DND-41 (cell line): ENCODE measurements around the gene TRMT61B.

Experiments
- ATAC-seq: fragments of 200-7000 bp; cut with Tn5 transposase; 3 replicates; pipeline ENCODE4 v1.9.1; 2021; ENCODE audit warnings: low read depth; ENCODE audit not compliant: insufficient read depth
- DNase-seq: peaks from one replicate; pipeline ENCODE4 v3.0.0-alpha.2; 2020
- H2AFZ ChIP-seq: 2 replicates; pipeline ENCODE4 v1.6.0; 2012; ENCODE audit warnings: low read depth, low read length
- H3K27ac ChIP-seq: 2 replicates; pipeline ENCODE4 v1.5.1; 2012; ENCODE audit warnings: low read length, inconsistent platforms
- H3K27me3 ChIP-seq: fragments of 200-600 bp; sonication (generic); 2 replicates; pipeline ENCODE4 v1.6.0; 2012; ENCODE audit warnings: low read length, mild to moderate bottlenecking, inconsistent platforms; ENCODE audit not compliant: insufficient read depth, poor library complexity
- H3K36me3 ChIP-seq: 2 replicates; pipeline ENCODE4 v1.5.1; 2012; ENCODE audit warnings: low read length, inconsistent platforms; ENCODE audit not compliant: insufficient read depth
- H3K4me1 ChIP-seq: 2 replicates; pipeline ENCODE4 v1.5.1; 2012; ENCODE audit warnings: mild to moderate bottlenecking, low read length; ENCODE audit not compliant: insufficient read depth
- H3K4me2 ChIP-seq: 2 replicates; pipeline ENCODE4 v1.6.0; 2012; ENCODE audit warnings: mild to moderate bottlenecking, moderate library complexity, low read length, inconsistent platforms; ENCODE audit not compliant: insufficient read depth
- H3K4me3 ChIP-seq, 2 experiments: fragments of 200-600 bp in 1 of 2; shearing (Covaris generic) in 1 of 2; 2 replicates each; pipeline ENCODE4 v1.5.1; 2012 to 2016; ENCODE audit warnings: inconsistent platforms in 2 of 2, low read length in 2 of 2, mild to moderate bottlenecking in 2 of 2, low read depth in 1 of 2, moderate library complexity in 1 of 2
- H3K79me2 ChIP-seq: 2 replicates; pipeline ENCODE4 v1.6.0; 2012; ENCODE audit warnings: low read length, inconsistent platforms; ENCODE audit not compliant: insufficient read depth
- H3K9ac ChIP-seq: 2 replicates; pipeline ENCODE4 v1.6.0; 2012; ENCODE audit warnings: low read depth, mild to moderate bottlenecking, inconsistent platforms, low read length, moderate library complexity
- H3K9me3 ChIP-seq: 2 replicates; pipeline ENCODE4 v1.5.1; 2012; ENCODE audit warnings: low read length, moderate library complexity, mild to moderate bottlenecking, inconsistent platforms; ENCODE audit not compliant: insufficient read depth, severe bottlenecking
- H4K20me1 ChIP-seq: 2 replicates; pipeline ENCODE4 v1.6.0; 2012; ENCODE audit warnings: low read length; ENCODE audit not compliant: insufficient read depth
- EZH2 ChIP-seq: IDR thresholded peaks from 3 replicates; pipeline ENCODE4 v1.6.1; 2012; ENCODE audit warnings: borderline replicate concordance, low read depth, mild to moderate bottlenecking, moderate library complexity, low read length, inconsistent platforms; ENCODE audit not compliant: severe bottlenecking
- TF ChIP-seq, protein P1 (sequence below): IDR thresholded peaks from 2 replicates; pipeline ENCODE4 v1.5.1; 2012; ENCODE audit warnings: borderline replicate concordance, low read length, moderate library complexity, mild to moderate bottlenecking; ENCODE audit not compliant: poor library complexity, severe bottlenecking; ENCODE audit errors: extremely low read depth

The TRMT61B gene

DNA sequence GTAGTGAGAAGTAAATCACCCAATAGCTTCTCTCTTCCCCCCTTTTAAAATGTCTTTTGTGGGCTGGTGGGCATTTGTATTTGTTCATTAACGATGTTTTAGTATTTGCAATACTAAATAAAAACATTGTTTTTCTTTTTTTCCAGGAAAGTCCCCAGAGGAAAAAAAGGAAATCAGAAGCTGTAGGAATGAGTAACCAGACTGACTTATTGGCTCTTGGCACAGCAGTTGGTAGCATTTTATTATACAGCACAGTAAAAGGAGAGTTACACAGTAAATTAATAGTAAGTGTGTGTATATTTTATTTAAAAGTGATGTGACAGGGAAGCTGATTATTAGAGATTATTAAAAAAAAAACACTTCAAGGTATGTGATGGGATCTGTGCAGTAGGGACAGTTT, 31.7 kb upstream of the TRMT61B start:
- Histone ChIP-seq H3K9me3 (no peaks in the 10 kb centered on the region), H3K4me3 (no peak overlapping the region), H3K4me2 (no peak overlapping the region), H3K36me3 (peaks cover 58% of the 10 kb centered on the region), H3K4me1 (peaks cover 17% of the 10 kb centered on the region; the same call in 1 of the 2 replicates), H2AFZ (no peak overlapping the region), H4K20me1 (peaks cover 89% of the 10 kb centered on the region), H3K27me3 (no peaks in the 10 kb centered on the region), H3K9ac (no peak overlapping the region), H3K79me2 (peaks cover 98% of the 10 kb centered on the region), H3K27ac (no peak overlapping the region)
- DNase-seq (no peak), ATAC-seq (no peak)
- TF ChIP-seq, protein P1, sequence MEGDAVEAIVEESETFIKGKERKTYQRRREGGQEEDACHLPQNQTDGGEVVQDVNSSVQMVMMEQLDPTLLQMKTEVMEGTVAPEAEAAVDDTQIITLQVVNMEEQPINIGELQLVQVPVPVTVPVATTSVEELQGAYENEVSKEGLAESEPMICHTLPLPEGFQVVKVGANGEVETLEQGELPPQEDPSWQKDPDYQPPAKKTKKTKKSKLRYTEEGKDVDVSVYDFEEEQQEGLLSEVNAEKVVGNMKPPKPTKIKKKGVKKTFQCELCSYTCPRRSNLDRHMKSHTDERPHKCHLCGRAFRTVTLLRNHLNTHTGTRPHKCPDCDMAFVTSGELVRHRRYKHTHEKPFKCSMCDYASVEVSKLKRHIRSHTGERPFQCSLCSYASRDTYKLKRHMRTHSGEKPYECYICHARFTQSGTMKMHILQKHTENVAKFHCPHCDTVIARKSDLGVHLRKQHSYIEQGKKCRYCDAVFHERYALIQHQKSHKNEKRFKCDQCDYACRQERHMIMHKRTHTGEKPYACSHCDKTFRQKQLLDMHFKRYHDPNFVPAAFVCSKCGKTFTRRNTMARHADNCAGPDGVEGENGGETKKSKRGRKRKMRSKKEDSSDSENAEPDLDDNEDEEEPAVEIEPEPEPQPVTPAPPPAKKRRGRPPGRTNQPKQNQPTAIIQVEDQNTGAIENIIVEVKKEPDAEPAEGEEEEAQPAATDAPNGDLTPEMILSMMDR: no peak
- TF ChIP-seq EZH2: no peak

DNA sequence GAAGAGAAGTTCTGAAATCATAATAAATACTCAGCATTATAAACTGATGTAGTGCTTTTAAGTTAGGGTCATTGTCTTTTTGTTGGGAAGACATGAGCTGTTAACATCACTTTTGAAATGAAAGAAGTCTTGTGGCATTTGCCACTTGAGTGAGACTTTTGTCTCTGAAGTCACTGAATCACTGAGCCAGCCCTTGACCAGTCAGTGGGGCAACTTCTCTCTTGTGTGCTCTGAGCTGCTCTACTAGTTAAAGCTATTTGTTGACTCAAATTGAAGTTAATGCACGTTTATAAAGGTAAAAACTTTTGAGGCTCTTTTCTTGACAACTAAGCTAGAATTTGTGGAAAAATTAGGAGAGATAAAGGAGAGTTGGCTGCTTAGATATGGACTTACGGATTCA, 31.1 kb upstream of the TRMT61B start:
- peaks cover 53% of the 10 kb centered on the region for H3K36me3 ChIP-seq
- TF ChIP-seq EZH2: no peak
- TF ChIP-seq, protein P1: no peak
- no peak overlapping the region for H2AFZ ChIP-seq
- peaks cover 98% of the 10 kb centered on the region for H3K79me2 ChIP-seq
- no peak overlapping the region for H3K27ac ChIP-seq
- DNase-seq: no peak
- no peak overlapping the region for H3K9ac ChIP-seq
- ATAC-seq: no peak
- no peaks in the 10 kb centered on the region for H3K9me3 ChIP-seq
- H3K4me3 ChIP-seq: no peak overlapping the region
- H4K20me1 ChIP-seq: peaks cover 89% of the 10 kb centered on the region
- no peak overlapping the region for H3K4me2 ChIP-seq
- peaks cover 24% of the 10 kb centered on the region for H3K4me1 ChIP-seq
- no peaks in the 10 kb centered on the region for H3K27me3 ChIP-seq

DNA sequence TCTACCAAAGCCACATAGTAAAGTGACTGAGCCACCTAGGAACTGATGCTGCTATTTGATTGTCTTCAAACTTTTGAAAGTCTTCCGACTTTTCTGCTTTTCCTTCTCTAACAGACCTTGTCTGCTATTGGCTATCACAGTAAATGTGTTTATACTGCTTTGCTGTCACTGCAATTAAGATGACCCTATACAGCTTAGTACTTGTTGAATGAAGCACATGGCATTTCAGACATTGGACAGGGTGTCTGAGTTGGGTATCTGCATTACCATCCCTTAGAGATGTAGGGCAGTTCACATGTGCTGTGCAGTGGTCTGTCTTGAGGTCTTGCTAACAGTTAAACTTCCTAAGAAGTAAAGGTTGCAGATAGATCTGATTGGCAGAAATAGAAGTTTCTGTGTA, 27.9 kb upstream of the TRMT61B start:
- H3K27ac ChIP-seq: no peak overlapping the region
- no peak overlapping the region for H3K9ac ChIP-seq
- H3K36me3 ChIP-seq: peaks cover 34% of the 10 kb centered on the region
- DNase-seq (no peak), ATAC-seq (no peak)
- peaks cover 86% of the 10 kb centered on the region for H3K79me2 ChIP-seq
- no peaks in the 10 kb centered on the region for H3K27me3 ChIP-seq
- peaks cover 35% of the 10 kb centered on the region for H3K4me1 ChIP-seq
- H4K20me1 ChIP-seq: peaks cover 77% of the 10 kb centered on the region
- H3K9me3 ChIP-seq: no peaks in the 10 kb centered on the region
- no peak for TF ChIP-seq EZH2
- TF ChIP-seq, protein P1: no peak
- H3K4me2 ChIP-seq: peak overlapping the region; percentile 80
- no peak overlapping the region for H2AFZ ChIP-seq
- peak overlapping the region in 1 of 2 experiments; percentile 100; a peak in 1 of 4 replicates for H3K4me3 ChIP-seq

DNA sequence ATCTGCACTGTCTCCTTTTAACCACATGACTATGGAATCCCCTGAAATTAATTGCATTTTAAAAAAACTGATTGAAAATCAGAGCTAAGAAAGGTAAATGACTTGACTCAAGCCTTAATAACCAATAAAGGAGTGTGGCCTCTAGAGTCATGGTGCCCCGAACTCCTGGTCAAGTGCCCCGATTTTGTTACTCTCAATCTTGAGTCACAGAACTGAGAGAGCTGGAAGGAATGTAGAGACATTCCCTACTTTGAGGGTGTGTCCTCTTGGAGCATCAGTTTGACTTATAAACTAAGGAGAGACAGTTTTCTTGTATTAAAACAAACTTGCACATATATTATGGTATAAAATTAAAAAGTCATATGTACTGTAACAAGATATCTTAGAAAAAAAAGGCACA, 26.8 kb upstream of the TRMT61B start:
- H3K9ac ChIP-seq: peak overlapping the region; percentile 98
- peaks cover 69% of the 10 kb centered on the region for H4K20me1 ChIP-seq
- peak overlapping the region; percentile 80 for H3K4me2 ChIP-seq
- peak overlapping the region in 1 of 2 experiments; percentile 100; a peak in 2 of 4 replicates for H3K4me3 ChIP-seq
- peaks cover 35% of the 10 kb centered on the region for H3K4me1 ChIP-seq
- no peak overlapping the region for H2AFZ ChIP-seq
- peaks cover 23% of the 10 kb centered on the region for H3K36me3 ChIP-seq
- no peak overlapping the region; the same call in 1 of the 2 replicates for H3K27ac ChIP-seq
- H3K27me3 ChIP-seq: peaks cover 2% of the 10 kb centered on the region
- H3K9me3 ChIP-seq: no peaks in the 10 kb centered on the region
- DNase-seq: no peak
- no peak for TF ChIP-seq EZH2
- TF ChIP-seq, protein P1: no peak
- H3K79me2 ChIP-seq: peaks cover 75% of the 10 kb centered on the region
- no peak for ATAC-seq
